ENCODE data around the gene ERFL.

The ERFL gene

DNA sequence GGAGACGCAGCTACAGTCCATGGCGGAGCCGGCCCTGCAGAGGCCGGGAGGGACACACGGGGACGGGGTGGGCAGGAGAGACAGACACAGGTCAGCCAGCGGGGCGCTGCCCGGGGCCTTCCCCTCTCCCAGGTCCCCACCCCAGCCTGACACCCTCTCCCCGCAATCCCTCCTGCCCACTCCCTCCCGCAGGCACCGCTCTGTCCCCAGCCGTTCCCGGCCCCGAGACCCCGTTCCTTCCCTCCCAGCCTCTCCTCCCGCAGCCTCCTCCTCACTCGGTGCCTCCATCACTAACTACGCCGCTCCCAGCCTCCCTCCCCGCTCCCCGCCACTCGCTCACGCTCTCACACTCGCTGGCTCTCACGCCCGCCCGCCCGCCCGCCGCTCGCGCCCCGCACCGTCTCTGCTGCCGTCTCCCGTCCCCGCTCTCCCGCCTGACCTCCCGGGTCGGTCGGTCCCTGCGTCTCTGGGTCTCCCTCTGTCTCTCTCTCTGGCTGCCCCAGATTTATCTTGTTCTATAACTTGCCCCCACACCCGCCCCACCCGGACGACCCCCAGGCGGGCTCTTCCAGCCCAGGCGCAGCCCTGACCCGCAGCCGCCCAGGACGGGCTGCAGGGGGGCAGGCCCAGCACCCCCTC lies 15.2 kb downstream of the ERFL start:
- DNase-seq = no peak

DNA sequence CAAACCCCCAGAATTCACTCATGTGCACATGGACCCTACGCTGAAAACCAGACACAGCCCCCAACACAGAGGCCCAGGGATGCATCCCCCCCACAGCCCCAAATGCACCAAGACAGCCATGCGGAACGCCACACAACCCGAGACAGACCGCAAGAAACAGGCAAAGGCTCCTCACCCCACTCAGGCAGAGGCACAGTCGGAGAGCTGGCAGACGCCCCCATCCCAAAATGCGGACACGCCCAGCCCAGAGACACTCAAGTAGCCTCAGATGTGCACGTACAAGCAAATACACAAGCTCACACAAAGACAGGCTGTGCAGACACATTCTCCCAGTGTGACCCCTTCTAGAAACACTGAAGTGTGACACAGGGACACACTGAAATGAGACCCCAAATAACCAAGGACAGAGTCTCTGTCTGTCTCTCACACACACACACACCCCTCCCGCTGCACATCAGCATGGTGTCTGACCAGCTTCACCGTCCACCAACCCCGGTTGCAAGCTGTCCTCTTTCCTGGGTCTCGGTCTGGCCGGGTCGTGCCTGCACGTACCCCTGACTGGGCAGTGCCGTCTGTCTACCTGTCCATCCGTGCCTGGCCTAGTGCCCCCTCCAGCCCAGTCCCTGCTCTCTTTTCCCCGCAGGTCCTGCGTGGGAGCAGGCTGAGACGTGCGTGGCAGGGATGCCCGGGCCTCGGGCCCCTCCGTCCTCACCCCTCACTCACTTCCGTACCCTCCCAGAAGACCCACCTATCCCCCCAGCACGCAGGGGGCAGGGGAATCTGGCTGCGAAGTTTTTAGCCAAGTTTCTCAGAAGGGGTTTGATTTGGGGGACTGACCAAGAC lies 16.1 kb downstream of the ERFL start:
- no peak for DNase-seq

DNA sequence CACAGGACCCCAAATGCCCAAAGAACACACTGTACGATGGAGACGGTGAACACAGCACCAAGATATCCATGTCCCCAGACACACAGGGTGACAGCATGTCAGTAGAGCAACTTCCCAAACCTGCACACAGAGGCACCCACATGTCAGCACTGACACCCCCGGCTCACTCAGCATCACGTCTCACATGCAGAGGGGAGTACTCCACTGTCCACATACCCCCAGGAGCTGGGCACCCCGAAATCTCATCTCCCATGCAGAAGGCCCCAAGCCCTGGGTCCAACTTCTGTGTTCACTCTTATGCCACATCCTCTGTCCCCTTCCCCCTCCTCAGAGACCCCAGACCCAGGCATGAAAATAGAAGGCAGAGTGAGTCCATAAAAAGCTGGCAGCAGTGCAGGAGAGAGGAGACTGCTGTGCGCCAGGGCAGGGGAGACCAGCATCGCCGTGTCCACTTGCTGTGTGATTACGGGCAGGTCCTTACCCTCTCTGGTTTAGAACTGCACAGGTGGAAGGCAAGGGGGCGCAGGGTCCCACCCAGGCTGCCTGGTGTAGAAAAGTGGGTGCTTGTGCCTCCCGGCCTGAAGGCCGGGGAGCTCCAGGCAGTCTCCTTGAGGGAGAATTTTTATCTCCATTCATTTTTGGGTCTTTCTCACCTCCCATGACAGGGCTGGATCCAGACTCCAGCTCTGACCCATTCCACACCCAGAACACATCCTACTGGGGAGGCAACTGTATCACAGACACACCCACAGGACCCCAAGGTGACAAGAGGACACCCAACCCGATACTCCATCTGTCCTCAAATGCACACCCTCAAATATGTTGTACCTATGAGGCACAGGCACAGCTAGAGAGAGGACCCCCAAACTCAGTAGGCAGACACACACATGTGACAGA lies 17.0 kb downstream of the ERFL start:
- DNase-seq = no peak

DNA sequence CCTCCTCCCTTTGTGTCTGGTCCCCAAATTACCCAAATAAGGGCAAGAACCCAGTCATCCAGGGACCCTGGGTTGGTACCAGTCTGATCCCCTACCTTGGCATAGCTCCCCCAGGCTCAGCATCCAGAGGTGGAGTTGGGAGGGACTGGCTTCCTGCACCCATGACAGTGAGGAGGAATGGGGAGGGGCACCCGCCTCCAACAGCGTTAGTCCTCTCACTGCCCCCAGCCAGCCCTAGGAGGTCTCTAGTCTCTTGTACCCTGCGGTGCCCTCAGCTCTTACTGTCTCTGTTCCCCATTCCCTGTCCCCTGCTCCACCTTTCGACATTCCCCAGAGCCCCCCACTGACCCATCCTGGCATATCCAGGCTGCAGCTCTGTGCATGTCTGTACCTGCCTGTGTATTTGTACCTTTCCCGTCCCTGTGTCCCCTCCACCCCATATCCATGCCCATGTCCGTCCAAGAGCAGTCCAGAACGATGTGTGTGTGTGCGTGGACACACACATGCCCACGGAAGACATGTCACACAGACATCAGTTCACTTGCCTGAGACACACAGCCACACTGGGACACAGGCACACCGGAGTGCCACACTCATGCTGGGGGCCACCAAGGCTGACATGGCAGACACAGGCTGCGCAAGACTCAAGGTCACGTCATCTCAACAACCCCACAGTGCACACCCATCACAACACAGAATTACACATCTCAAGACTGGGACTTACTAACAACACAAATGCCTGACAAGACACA lies 17.8 kb downstream of the ERFL start:
- no peak for DNase-seq

DNA sequence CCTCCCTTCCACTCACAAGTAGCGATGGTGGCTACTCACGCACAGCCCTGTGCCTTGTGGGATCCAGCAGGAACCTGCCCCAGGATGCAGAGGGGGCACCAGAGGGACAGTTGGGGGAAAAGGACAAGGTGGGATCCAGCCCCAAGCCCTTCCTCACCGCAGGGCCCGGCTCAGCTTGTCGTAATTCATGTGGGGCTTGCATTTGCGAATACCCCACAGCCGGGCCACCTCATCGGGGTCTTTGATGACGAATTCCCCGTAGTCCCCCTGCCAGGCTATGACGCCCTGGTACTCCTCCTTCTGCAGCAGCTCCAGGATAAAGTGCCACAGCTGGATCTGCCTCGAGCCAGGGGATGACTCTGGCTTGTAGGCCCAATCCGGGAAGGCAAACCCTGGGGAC lies 18.5 kb downstream of the ERFL start:
- no peak for DNase-seq

DNA sequence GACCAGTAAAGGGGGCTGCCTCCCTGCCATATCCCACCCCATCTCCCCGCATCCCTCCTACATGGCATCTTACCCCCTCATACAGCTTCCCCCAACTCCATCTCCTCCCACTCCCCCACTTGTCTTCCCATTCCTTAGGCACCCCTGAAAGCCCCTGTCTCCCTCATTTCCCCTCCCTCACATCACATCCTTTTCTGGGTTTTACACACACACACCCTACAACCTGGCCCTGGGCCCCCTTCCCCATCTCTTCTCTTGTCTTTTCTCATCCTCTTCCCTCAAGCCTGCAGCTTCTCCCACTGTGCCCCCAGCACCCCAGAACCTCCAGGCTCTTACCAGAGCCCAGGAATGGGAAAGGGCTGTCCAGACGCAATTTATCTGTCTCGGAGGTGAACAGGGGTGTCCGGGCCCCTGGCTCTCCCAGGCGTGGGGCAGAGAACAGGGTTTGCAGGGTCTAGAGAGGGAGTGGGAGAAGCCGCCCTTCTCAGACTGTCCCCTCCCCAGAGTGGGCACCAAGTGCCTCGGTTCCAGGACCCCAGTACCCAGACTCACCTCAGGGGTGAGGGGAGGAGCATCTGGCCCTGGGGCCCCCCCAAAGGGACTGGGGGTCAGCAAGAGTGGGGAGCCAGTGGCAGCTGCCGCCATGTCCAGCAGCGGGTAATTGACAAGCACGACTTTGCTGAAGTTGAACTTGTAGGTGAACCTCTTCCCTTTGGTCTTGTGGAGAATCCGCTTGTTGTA lies 19.4 kb downstream of the ERFL start:
- no peak for DNase-seq

DNA sequence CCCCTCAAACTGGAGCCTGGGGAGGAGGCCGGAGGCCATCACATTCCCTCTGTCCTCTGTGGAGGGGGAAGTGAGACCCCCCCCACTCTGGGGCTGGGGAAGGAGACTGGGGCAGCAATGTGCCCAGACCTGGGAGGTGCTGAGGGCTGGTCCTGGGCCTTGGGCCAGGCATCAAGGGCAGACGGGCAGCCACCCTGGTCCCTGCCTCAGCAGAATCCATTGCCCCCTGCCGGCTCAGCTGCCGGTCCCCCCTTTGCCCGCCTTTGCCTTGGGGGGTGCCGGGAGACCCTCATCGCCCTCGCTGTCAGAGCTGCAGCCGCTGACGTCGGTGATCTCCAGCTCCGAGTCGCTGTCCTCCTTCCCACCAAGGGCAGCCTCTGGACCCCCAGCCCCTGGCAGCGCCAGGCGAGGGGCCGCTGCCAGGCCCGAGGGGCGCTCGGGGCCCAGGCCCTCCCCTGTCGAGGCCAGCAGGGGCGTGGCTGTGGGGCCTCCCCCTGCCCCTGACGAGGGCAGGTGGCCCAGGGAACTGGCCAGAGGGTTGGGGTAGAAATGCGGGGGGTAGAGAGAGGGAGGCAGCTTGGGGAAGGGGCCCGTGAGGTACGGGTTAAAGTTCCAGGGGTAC lies 20.1 kb downstream of the ERFL start:
- no peak for DNase-seq

DNA sequence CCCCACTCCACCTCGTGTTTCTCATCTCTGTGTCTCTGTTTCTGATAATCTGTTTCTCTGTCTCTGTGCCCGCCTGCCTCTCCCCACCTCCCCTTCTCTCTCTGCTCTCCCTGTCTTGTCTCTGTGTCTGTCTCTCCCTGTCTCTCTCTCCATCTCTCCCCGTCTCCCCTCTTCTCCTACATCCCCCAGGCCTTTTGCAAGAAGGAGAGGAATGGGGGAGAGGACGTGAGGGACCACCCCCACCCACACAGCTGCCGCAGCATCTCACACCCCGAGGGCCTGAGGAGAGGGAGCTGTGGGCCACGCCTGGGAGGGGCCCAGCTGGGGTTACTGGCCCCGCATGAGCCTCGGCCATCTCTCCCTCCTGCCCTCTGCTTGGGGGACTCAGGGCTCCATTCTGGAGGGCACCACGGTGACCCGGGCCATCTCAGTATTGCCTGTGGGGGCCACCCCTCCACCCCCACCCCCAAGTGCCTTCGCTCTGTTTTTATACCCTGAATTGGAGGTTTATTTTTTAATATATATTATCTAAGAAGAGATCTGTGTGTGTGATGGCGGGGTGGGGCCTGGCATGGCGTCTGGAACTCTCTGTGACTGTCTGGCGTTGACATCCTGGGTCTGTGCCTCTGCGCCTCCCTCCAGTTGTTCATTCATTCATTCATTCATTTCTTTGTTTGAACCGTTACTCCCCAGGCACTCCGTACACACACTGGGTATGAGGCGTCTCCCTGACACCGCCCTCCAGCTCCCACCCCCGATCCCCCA lies 21.2 kb downstream of the ERFL start:
- no peak for DNase-seq

DNA sequence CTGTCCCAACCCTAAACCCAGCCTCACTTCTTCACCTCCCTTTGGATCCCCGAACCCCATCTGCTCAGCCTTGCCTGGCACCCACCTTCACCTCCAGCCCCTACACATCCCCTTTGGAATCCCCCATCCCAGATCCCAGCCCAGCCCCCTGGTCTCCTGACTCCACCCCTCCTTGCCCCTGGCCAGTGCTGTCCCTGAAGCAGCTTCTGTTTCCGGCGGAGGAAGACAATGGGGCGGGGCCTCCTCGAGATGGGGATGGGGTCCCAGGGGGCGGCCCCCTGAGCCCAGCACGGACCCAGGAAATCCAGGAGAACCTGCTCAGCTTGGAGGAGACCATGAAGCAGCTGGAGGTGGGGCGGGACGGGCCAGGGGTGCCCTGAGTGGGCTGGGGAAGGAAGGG lies 22.0 kb downstream of the ERFL start:
- no peak for DNase-seq

DNA sequence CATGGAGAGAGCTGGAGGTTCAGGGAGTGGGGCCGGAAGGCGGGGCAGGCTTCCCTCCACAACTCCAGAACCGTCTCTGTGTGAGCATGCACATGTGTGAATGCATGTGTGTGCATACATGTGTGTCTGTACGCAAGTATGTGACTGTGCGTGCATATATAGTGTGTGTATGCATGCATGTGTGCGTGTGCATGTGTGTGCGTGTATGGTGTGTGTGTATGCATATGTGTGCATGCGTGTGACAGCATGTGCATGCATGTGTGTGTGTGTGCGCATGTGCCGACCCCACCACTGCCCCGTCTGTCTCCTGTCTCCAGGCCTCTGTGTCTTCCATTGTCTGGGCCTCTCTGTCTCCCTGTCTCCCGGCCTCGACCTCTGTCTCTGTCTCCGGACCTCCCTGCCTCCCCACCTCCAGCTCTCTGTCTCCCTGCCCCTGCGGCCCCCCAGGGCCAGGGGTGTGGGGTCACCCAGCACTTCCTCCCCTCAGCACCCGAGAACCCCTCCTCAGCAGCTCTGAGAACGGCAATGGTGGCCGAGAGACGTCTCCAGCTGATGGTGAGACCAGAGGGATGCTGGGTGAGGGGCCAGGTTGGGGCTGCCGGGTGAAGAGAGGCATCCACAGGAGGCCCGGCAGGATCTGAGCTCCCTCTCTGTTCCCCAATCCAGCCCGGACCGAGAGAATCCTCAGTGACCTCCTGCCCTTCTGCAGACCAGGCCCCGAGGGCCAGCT lies 22.8 kb downstream of the ERFL start:
- no peak for DNase-seq

DNA sequence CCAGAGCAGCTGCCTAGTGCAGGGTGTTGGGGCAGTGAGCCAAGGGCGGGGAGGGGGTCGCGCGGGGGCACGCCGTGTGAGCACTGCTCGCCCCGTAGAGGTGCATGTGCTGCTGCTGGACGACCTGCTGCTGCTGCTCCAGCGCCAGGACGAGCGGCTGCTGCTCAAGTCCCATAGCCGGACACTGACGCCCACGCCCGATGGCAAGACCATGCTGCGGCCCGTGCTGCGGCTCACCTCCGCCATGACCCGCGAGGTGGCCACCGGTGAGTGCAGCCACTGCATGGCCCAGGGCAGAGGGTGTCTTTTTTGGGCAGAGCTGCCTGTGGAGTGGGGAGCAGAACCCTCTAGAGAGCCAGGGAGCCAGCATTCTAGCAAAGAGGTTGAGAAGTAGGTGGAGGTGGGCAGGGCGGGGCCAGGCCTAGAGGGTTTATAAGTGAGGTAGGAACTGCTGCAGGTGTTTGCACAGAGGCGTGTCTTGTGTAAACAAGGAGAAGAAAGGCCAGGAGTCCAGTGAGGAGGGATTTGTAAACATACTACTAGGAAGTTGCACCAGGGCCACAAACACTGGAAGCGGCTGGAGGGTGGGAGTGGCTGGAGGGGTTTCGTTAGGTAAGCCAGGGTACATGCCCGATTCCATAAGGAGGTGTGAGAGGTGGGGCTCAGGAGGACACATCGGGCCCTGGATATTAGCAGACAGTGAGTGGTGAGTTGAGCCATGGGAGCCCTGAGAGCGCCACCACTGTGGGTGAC lies 24.0 kb downstream of the ERFL start:
- DNase-seq = no peak

DNA sequence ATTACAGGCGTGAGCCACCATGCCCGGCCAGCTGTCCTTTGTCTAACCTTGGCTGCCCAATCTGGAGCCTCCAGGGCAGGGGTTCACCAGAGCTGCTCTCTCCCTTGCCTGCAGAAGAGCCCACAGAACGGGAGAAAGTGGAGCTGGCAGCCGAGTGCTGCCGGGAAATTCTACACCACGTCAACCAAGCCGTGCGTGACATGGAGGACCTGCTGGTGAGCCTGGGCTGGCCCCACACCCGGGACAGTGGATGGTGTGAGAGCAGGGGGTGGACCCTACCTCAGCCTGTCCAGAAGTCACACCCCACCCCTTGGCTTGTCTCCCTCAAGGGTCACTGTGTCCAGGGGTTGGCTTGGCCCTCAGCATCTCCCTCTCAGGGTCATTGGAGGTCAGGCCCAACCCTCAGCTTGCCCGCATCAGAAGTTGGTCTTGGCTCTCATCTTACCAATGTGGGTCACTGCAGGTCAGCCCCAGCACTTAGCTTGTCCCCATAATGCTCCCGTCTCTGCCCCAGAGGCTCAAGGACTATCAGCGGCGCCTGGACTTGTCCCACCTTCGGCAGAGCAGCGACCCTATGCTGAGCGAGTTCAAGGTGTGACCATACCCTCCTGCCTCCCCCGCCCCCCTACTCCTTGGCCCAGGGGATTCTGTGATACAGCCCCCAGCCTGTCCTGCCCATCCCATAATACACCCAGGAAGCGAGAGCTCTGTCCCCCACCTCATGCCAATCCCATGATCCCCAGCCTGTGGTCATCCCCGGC lies 24.9 kb downstream of the ERFL start:
- DNase-seq = no peak

DNA sequence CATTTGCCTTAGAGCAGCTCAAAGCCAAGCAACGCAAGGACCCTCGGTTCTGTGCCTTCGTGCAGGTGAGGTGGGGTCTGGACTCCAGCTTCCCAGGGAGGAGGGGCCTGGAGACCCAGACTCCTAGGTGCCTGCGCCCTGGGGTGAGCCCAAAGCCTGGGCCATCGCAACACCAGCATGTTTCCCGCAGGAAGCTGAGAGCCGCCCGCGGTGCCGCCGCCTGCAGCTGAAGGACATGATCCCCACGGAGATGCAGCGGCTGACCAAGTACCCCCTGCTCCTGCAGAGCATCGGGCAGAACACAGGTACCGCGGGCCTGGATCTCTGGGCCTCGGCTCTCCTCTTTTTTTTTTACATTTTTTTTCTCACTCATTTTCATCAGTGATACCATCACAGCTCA lies 25.7 kb downstream of the ERFL start:
- no peak for DNase-seq

DNA sequence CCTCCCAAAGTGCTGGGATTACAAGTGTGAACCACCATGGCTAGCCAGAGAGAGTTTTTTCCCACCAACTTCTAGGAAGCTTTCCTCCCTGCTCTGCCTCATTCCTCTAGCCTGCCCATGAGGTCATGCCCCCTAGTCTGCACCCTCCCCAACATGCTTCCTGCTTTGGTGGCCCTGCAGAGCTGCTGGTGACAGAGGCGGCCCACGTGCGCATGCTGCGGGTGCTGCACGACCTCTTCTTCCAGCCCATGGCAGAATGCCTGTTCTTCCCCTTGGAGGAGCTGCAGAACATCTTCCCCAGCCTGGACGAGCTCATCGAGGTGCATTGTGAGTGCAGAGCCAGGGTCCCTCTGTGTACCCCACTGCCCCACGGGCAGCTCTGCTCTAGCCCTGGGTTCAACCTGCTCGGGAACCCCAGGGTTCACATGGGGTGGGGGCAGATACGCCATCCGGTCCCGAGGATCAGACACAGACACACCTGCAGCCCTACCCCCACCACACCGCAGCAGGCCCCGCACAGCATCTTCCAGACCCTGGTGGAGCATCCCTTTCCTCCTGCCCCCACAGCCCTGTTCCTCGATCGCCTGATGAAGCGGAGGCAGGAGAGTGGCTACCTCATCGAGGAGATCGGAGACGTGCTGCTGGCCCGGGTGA lies 26.4 kb downstream of the ERFL start:
- DNase-seq = no peak

DNA sequence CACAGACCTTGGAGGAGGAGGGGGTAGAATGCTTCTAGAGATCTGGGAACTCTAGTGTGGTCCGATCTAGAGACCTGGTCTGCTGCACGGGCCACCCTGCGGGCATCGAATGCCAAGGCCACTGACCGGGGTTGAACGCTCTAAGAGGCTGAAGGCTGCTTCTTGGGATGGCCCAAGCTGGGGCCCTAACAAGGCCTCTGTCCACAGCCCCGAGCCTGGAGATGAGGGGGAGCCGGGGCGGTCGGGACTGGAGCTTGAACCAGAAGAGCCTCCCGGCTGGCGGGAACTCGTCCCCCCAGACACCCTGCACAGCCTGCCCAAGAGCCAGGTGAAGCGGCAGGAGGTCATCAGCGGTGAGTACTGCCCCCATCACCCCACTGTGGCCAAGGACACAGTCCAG lies 30.0 kb downstream of the ERFL start:
- no peak for DNase-seq

DNA sequence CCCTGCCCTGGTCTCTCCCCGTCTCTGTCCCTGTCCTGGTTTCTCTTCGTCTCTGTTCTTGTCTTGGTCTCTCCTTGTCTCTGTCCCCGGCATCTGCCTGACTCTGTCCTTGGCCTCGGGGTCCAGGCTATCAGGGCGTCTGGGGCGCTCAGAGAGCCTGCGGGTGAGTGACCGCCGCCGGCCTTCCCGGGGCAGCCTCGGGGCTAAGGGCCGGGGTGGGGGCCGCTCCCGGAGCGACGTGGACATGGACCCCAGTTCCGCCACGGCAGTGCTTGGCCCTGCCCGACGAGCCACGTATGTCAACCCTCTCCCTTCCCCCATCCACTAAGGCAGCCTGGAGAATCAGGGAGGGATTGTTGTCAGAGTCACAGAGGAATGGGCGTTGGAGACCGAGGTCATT lies 30.4 kb downstream of the ERFL start:
- no peak for DNase-seq

DNA sequence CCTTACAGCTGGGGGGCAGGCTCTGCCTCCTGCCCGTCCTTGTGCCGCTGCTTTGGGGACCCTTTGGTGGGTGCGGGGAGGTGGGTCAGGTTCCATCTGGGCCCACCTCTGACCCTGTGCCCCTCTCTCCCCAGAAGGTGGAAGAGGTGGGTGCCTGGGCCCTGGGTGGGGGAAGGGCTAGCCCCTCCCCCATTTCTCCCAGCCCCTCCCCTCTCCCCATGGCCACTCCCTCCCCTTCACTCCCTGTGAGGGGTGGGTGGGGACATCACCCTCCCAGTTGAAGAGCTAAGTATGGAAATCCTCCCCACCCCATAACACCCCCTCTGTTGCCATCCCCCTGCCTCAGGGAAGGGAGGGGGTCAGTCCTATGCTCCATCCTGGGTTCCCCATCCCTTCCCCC lies 31.1 kb downstream of the ERFL start:
- no peak for DNase-seq

DNA sequence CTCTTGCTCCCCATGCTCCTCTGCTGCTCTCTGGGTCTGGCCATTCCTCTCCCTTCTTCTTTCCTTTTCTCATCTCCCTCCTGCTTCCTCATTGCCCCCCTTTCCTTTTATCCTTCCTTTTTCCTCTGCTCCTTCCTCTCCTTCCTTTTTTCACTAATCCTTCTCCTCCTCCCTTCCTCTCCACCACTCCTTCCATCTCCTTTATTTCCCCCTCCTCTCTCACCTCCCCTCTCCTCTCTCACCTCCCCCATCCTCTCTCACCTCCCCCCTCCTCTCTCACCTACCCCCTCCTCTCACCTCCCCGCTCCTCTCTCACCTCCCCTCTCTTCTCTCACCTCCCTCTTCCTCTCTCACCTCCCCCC lies 31.7 kb downstream of the ERFL start:
- no peak for DNase-seq

All from right hindlimb (tissue), 1 donor.